Left ventricle myocardium superior (tissue), 1 donor: ENCODE data around the gene KLHL14. TPM values are rescaled to one million over a fixed set of nuclear protein-coding genes. Genes with fewer than 3 reads are reported as not detected.
"Not testable (repeated sequence)": the region's sequence is repeated elsewhere in the genome, so short reads cannot be mapped to it uniquely, and the experiment has no call there.

Experiments
- ATAC-seq: fragments of 200-7000 bp; cut with Tn5 transposase; one replicate; pipeline ENCODE4 v1.9.1; 2020; ENCODE audit warnings: mild to moderate bottlenecking, moderate library complexity
- DNase-seq: peaks from one replicate; pipeline ENCODE4 v3.0.0-alpha.2; 2020
- intact Hi-C: fragments of 100-400 bp; cut with micrococcal nuclease; formaldehyde crosslinking; loops from one replicate; pipeline ENCODE4 v1.11.0; 2022
- total RNA-seq: library from RNA; stranded (reverse); fragmentation: NEBNext Ultra II Directional; extraction: Animal tissue kit (Norgen Biotek cat#: 25700); gene quantifications from one replicate; pipeline ENCODE4 v1.2.1, GENCODE V29; 2021
- donor health status: DM: no; HTN: yes; CAD: no; lungs with severe emphysema.

Gene KLHL14
- total RNA-seq, 1 donor from 2014 or later, result 0.07 TPM

DNA sequence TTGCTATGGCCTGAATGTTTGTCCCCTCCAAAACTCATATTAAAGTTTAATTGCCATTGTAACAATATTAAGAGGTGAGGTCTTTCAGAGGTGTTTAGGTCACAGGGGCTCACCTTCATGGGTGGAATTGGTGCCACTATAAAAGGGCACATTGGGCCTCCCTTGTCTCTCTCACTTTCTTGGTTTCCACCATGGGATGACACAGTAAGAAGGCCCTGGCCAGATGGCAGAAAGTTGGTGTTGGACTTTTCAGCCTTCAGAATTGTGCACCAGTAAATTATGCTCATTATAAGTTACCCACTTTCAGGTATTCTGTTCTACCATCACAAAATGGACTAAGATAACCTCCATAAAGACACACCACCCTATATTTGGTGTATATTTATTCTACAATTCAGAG is 102.1 kb downstream of the KLHL14 start:
- intact Hi-C loops, result no loop called here
- DNase-seq (no peak), ATAC-seq (no peak)

DNA sequence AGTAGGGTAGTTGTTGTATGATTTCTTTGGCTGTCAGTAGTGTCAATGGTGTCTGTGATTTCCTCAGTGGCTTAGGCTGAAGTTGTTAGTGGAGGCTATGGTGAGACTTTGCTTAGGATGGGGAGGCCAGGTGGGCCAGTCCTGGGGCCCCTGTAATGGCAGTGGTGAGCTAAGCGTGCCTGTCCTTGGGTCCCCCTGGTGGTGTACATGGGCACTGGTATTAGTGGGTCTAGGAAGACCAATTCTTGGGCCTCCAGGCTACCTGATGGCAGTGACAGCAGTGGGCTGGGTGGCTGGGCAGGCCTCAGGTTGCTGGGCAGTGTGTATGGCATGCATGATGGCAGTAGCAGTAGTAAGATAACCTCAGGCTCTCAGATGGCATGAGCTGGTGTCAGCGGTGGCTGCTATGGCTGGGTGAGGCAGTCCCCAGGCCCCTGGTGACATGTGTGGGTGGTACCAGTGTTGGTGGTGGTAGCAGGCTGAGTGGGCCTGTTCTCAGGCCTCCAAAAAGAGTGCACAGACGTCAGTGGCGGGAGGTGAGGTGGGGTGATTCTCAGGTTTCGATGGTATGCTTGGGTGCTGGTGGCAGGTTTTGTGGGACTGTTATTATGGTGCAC is 103.2 kb downstream of the KLHL14 start:
- intact Hi-C loops, result no loop called here
- peak; percentile 22 for DNase-seq

DNA sequence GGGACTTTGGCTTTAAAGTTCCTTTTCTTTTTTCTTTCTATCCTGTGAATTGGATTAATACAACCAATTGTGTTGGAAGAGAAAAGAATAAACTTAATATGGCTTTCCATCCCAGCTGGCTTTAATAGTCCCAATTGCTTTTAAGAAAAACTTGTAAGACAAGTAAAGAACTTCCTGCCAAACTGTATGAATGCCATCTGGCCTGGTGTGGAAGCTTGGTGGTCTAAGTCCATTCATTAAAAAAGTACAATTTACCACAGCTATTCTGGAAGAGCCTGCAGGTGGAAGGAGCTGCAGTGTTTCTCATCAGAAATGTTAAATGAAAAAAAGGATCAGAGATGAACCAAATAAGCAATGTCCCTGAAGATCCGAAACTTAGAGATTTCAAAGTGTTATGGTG is 103.9 kb downstream of the KLHL14 start:
- intact Hi-C loops, result no loop called here
- ATAC-seq, result no peak

More for the DNA sequence above, 103.2 kb downstream of the KLHL14 start:
- ATAC-seq, result no peak

DNA sequence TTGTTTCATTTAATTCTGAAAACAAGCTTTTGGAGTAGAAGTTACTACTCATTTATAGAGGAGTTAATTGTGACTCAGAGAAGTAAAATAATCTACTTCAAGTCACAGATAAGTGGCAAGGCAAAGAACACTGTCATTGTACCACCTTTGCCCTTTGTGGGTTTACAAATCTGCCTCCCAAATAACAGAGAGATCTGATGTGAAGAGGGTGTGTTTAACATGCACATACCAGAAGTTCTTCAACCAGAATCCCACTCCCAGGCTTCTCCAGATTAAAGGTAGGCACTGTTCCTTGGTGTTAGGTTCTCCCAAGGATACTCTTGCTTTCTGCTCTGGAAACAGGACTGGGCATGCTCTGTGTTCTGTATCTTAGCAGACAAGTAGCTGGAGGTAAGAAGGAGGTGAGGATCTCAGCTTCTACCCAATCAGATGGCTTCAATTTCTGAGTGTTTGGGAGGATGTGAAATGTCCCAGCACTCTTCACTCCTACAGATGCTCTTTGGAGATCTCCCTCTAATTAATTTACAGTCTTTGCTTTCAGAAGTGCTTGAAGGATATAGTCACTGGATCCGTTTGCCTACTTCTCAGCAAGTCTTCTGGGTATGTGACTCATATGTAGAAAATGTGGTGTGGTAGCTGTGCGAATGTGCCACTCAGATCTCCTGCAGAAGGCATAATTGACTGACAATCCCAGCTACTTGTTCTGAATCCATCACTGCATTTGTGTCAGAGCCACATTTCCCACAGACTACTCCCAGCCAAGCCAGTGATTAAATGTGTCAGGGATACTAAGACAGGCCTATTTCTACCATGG is 111.1 kb downstream of the KLHL14 start:
- no peak for DNase-seq
- intact Hi-C loops, result no loop called here
- no peak for ATAC-seq

More for the DNA sequence above, 103.9 kb downstream of the KLHL14 start:
- DNase-seq, result no peak

DNA sequence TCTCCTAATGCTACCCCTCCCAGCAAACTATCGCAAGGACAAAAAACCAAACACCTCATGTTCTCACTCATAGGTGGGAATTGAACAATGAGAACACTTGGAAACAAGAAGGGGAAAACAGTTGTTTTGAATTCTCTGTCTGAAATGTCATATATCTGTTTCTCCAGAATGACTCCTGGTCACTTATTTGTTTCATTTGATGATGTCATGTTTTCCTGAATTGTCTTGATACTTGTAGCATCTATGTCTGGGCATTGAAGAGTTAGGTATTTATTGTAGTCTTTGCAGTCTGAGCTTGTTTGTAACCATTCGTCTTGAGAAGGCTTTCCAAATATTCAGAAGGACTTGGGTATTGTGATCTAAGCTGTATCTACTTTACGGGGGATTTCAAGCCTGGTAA is 118.3 kb downstream of the KLHL14 start:
- DNase-seq, ATAC-seq, intact Hi-C loops: not testable (repeated sequence)

DNA sequence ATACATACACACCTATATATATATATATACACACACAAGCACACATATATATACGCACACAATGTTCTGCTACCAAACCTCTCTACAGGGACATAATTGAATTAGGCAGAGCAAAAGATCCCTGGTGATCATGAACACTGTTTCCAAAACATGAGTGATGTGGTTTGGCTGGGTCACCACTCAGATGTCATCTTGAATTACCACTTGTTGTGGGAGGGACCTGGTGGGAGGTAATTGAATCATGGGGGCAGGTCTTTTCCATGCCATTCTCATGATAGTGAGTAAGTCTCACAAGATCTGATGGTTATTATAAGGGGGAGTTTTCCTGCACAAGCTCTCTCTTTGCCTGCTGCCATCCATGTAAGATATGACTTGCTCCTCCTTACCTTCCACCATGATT is 135.2 kb downstream of the KLHL14 start:
- ATAC-seq, intact Hi-C loops, DNase-seq: not testable (repeated sequence)

DNA sequence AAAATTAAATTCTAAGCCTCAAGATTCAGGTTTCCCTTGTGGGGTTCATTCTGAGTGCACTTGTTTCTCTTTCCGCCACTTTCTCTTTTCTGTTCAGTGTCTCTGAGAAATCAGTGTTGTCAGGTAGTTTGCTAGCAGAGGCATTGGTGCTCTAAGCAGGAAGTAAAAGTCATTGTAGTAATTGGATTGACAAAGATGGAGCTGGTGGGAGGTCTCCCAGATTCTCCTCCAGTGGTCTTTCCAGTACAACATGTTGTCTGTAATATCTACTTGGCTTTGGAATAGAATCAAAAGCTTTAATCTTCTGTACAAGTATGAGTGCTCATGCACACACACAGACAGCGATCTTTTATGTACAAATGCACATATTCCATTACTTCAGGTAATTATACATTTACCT is 135.6 kb downstream of the KLHL14 start:
- intact Hi-C loops, result no loop called here
- no peak for DNase-seq
- no peak for ATAC-seq

DNA sequence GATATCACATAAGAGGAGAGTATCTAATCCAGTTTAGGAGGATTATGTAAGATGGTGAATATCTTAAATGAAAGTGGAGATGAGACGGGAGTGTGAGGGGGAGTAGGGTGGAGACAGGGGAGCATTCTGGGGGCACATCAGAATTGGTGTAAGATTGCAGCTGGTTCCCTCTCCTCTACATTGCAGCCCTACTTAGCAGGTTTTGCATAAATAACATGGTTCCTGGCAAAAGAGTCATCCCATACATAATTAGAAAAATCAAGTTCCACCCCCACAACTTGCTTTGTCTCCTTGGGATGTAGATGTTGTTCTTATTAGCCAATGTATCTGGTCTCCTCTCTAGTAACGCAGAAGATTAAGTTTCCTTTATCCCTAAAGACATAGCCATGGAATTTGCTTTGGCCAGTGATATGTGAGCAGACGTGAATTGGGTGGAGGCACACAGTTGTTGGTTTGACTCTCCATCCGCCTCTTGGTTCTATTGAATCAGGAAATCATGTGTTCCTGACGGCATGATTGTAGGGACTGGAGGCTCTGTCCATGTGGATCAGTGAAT is 137.9 kb downstream of the KLHL14 start:
- DNase-seq, result no peak
- no peak for ATAC-seq
- intact Hi-C loops, result no loop called here

DNA sequence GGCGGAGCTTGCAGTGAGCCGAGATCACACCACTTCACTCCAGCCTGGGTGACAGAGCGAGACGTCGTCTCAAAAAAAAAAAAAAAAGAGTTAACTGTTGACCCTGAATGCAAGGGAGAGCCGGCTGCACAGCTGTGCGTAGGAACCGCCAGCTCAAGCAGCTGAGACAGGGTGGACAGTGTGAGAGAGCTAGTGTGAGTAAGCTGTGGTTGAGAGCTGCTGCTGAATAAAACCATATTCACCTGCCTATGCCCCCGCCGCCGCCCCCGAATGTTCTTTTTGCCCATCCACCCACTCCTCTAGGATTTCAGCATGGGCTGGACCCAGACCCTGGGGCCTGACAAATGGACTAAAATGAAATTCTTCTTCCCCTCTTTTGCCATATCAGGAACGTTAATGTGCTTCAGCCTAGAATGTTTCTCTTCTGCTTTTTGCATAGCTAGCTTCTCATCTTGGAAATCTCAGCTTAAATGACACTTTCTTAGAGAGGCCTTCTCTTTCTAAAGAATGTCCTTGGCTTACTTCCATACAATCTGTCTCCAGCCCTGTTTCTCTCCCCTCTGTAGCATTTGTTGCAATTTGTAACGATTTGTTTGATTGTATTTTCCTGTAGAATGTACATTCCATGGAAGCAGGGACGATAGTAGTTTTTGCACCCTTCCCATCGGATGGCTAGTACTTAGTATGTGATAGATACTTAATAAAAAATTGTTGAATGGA is 142.7 kb downstream of the KLHL14 start:
- ATAC-seq (no peak), DNase-seq (no peak)
- intact Hi-C loops, result no loop called here

DNA sequence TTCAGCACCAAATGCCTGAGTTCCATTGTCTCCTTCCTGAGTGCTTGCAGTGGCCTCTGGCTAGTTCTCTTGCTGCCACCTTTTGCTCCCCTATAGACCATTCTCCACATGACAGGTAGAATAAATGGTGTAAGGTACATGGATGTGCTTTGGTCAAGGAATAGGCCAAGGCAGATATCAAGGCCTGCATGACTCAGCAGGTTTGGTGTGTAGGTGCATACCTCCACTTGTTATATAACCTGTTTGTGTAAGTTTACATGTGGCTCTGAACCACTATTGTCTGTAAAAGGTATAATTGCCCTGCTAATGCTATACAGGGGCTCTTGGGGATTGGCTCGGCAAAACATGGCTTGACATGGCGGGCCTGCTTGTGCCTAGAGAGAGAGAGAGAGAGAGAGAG is 143.5 kb downstream of the KLHL14 start:
- intact Hi-C loops, result no loop called here
- DNase-seq, result no peak
- no peak for ATAC-seq

DNA sequence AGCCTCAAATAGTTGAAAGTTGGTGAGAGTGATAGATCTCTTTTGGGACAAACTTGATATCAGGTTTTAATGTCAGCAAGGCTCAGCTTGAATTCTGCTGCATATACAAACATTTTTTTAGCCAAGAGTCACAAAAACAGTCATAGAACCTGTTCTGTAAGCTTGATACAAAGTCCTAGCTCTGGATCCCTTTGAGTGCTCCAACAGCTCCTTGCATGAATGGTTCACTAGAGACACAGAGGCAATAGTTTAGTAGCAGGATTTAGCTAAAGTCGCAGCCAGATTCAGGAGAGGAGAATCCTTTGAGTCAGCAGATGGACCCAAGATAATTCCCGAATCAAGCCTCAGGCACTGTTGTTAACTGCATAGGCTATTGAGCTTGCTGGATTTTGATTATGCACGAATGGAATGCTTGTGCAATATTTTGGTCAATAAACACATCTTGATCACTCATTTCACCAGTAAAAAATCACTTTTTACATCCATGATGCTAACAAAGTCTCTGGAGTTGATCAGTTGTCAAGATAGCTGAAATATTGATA is 148.6 kb downstream of the KLHL14 start:
- DNase-seq (no peak), ATAC-seq (no peak)
- intact Hi-C loops, result no loop called here

DNA sequence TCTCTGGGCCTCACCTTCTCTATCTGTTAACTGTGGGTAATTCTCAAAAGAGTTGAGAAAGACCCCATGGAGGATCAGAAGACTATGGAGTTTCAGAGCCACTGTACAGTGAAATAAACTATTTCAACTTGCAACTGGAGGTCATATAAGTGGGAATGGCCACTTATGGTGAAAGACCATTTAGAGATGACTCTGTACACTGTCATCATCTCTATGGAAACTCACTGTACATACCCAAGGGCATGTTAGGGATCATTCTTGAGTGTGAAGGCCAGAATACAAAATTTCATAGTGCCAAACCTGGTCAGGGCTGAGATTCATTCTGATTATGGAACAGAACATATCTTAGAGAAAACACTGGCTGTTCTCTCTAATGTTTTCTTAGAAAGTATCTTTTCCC is 149.3 kb downstream of the KLHL14 start:
- DNase-seq, result no peak
- no peak for ATAC-seq
- intact Hi-C loops, result no loop called here
